Measurements from ENCODE around the gene ZNF804A.

DNA sequence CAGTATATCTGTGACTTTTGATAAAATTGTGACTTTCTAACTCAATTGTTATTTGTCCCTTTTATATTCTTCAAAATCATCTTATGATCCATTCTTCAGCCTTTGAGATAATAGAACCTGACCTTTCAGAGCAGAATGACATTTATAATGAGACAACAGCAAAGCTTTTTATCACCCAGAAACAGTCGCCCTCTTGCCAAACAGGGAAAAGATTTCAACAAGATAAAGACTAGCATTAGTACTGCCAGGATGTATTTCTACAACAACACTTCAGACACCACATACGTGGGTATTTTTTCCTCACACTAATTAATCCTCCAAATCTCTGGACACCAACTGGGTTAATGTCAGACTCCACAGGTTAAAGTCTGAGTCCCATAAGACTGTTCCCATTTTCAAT is 249.0 kb downstream of the ZNF804A start:
- TF ChIP-seq CTCF (IDR thresholded peaks at IDR 0.05; ENCODE audit: low read depth, low read length, poor library complexity, severe bottlenecking) (no peak), EZH2phosphoT487 (IDR thresholded peaks at IDR 0.05; ENCODE audit: borderline replicate concordance, low read length) (no peak)
